ENCODE measurements around the gene TCERG1.

TCERG1 gene

DNA sequence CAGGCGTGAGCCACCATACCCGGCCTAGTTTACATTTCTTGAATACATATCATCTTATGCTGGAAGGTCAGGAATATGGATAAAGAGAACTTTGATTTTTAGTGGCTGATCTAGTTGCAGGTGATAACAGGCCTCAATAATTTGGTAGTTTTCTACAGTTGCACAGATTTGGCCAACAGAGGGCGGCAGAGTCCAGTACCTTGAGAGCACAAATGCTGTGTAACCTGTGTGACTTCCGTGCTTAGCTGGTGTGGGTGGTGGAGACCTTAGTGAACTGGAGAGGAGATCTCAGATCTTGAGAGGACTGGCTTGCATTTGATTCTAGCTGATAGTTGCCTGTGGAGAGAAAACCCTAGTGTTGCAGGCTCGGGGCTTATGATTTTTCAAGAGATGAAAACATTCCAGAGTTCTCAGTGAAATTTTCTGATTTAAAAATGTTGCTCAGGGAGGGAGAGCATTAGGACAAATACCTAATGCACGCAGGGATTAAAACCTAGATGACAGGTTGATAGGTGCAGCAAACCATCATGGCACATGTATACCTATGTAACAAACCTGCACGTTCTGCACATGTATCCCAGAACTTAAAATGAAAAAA, 86.2 kb downstream of the TCERG1 start:
- Histone ChIP-seq H3K27me3 (ENCODE audit: insufficient read depth, low read length, poor library complexity) (peaks cover 4% of the 10 kb centered on the region), H3K36me3 (ENCODE audit: insufficient read depth, low read length) (no peaks in the 10 kb centered on the region), H3K4me3 (ENCODE audit: low read depth in 1 of 2, low read length in 2 of 2) (no peak overlapping the region), H3K27ac (ENCODE audit: low read length) (no peak overlapping the region), H3K79me2 (ENCODE audit: insufficient read depth, low read length) (no peaks in the 10 kb centered on the region), H2AFZ (ENCODE audit: low read depth, low read length) (no peak overlapping the region), H3K4me1 (ENCODE audit: insufficient read depth, low read length) (no peaks in the 10 kb centered on the region), H3K4me2 (ENCODE audit: insufficient read depth, low read length) (no peak overlapping the region), H3K9me3 (ENCODE audit: insufficient read depth, low read length, severe bottlenecking) (no peaks in the 10 kb centered on the region), H4K20me1 (ENCODE audit: insufficient read depth, low read length) (no peaks in the 10 kb centered on the region), H3K9ac (ENCODE audit: low read depth, low read length) (no peak overlapping the region)
- DNase-seq: peak; percentile 76
- peak; percentile 95 for ATAC-seq (ENCODE audit: insufficient read depth, low read depth)
- TF ChIP-seq, protein P1, sequence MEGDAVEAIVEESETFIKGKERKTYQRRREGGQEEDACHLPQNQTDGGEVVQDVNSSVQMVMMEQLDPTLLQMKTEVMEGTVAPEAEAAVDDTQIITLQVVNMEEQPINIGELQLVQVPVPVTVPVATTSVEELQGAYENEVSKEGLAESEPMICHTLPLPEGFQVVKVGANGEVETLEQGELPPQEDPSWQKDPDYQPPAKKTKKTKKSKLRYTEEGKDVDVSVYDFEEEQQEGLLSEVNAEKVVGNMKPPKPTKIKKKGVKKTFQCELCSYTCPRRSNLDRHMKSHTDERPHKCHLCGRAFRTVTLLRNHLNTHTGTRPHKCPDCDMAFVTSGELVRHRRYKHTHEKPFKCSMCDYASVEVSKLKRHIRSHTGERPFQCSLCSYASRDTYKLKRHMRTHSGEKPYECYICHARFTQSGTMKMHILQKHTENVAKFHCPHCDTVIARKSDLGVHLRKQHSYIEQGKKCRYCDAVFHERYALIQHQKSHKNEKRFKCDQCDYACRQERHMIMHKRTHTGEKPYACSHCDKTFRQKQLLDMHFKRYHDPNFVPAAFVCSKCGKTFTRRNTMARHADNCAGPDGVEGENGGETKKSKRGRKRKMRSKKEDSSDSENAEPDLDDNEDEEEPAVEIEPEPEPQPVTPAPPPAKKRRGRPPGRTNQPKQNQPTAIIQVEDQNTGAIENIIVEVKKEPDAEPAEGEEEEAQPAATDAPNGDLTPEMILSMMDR (IDR thresholded peaks at IDR 0.05; ENCODE audit: borderline replicate concordance, extremely low read depth, low read length, poor library complexity, severe bottlenecking): peak; percentile 90
- TF ChIP-seq EZH2 (IDR thresholded peaks at IDR 0.05; ENCODE audit: borderline replicate concordance, low read depth, low read length, severe bottlenecking): no peak

DNA sequence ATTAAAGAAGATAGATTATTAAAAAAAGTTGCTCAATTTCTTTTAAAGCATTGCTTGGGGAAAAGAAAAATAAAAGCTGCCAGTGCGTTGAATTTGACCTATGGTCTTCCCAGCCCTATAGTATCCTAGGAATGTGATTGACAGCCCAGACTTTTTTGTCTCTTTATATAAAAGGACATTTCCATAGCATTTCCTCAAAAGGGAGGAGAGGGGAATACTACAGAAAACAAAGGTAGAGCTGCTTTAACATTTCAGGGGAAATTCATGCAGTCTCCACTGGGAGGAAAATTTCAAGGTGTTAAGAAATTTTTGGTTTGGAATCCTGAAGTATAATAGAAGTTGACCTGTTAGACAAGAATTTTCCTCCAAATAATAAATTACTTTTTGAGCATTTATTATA, 86.7 kb downstream of the TCERG1 start:
- Histone ChIP-seq H3K27me3 (ENCODE audit: insufficient read depth, low read length, poor library complexity) (peaks cover 4% of the 10 kb centered on the region), H3K36me3 (ENCODE audit: insufficient read depth, low read length) (no peaks in the 10 kb centered on the region), H3K4me1 (ENCODE audit: insufficient read depth, low read length) (no peaks in the 10 kb centered on the region), H3K79me2 (ENCODE audit: insufficient read depth, low read length) (no peaks in the 10 kb centered on the region), H3K9ac (ENCODE audit: low read depth, low read length) (no peak overlapping the region), H3K9me3 (ENCODE audit: insufficient read depth, low read length, severe bottlenecking) (no peaks in the 10 kb centered on the region), H3K4me2 (ENCODE audit: insufficient read depth, low read length) (no peak overlapping the region), H2AFZ (ENCODE audit: low read depth, low read length) (no peak overlapping the region), H3K4me3 (ENCODE audit: low read depth in 1 of 2, low read length in 2 of 2) (no peak overlapping the region), H4K20me1 (ENCODE audit: insufficient read depth, low read length) (no peaks in the 10 kb centered on the region), H3K27ac (ENCODE audit: low read length) (no peak overlapping the region)
- no peak for DNase-seq
- no peak for ATAC-seq (ENCODE audit: insufficient read depth, low read depth)
- TF ChIP-seq, protein P1 (IDR thresholded peaks at IDR 0.05; ENCODE audit: borderline replicate concordance, extremely low read depth, low read length, poor library complexity, severe bottlenecking): no peak
- no peak for TF ChIP-seq EZH2 (IDR thresholded peaks at IDR 0.05; ENCODE audit: borderline replicate concordance, low read depth, low read length, severe bottlenecking)

DNA sequence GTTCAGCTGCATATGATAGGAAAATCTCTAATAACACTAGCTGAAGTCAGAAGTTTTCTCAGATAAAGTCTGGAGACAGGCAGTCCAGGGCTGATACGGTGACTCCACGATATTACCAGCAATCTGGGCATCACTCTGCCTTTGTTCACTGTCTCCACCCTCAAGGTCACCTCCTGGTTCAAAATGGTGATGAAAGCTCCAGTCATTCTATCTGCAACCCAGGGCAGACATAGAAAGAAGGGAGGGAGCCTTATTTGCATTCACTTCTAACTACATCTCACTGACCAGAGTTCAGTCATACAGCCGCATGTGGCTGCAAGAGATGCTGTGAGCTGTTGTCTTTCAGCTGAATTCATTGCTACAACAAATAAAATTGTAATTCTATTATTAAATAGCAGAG, 91.3 kb downstream of the TCERG1 start:
- no peak overlapping the region for H3K27ac ChIP-seq (ENCODE audit: low read length)
- H3K4me1 ChIP-seq (ENCODE audit: insufficient read depth, low read length): no peaks in the 10 kb centered on the region
- H3K27me3 ChIP-seq (ENCODE audit: insufficient read depth, low read length, poor library complexity): peaks cover 4% of the 10 kb centered on the region
- TF ChIP-seq EZH2 (IDR thresholded peaks at IDR 0.05; ENCODE audit: borderline replicate concordance, low read depth, low read length, severe bottlenecking): no peak
- TF ChIP-seq, protein P1 (IDR thresholded peaks at IDR 0.05; ENCODE audit: borderline replicate concordance, extremely low read depth, low read length, poor library complexity, severe bottlenecking): no peak
- no peak overlapping the region for H3K9ac ChIP-seq (ENCODE audit: low read depth, low read length)
- no peaks in the 10 kb centered on the region for H4K20me1 ChIP-seq (ENCODE audit: insufficient read depth, low read length)
- H3K36me3 ChIP-seq (ENCODE audit: insufficient read depth, low read length): no peaks in the 10 kb centered on the region
- no peaks in the 10 kb centered on the region for H3K79me2 ChIP-seq (ENCODE audit: insufficient read depth, low read length)
- H2AFZ ChIP-seq (ENCODE audit: low read depth, low read length): no peak overlapping the region
- DNase-seq (no peak), ATAC-seq (ENCODE audit: insufficient read depth, low read depth) (no peak)
- H3K9me3 ChIP-seq (ENCODE audit: insufficient read depth, low read length, severe bottlenecking): no peaks in the 10 kb centered on the region
- no peak overlapping the region for H3K4me3 ChIP-seq (ENCODE audit: low read depth in 1 of 2, low read length in 2 of 2)
- H3K4me2 ChIP-seq (ENCODE audit: insufficient read depth, low read length): no peak overlapping the region

All from DND-41 (cell line).